ENCODE results near the gene HHIPL1.

- no peak for TF ChIP-seq CTCF (IDR thresholded peaks at IDR 0.05 in 8 of 11, conservative IDR thresholded peaks at IDR 0.05 in 3 of 11)
- no peak for TF ChIP-seq POLR2AphosphoS5 (IDR thresholded peaks at IDR 0.05)
- TF ChIP-seq POLR2A (IDR thresholded peaks at IDR 0.05), result no peak
These were observed 20.0 kb upstream of the HHIPL1 start for GRCh38 chr14:99624971-99625370.

All from spleen (tissue), 7 donors.